ENCODE measurements around the gene C2orf68. TPM values are rescaled to one million over a fixed set of nuclear protein-coding genes. Genes with fewer than 3 reads are reported as not detected.
"Not testable (repeated sequence)": the region's sequence is repeated elsewhere in the genome, so short reads cannot be mapped to it uniquely, and the experiment has no call there.

Gene C2orf68
- total and polyA plus RNA-seq, 2 of the 13 experiments (the other 11 are each of a cell fraction or from before 2014, with no cell fraction given): 47.1 to 77.4 TPM

GRCh38 chr2:85592299-85592698 is 19.6 kb downstream of the C2orf68 start:
- H2AFZ ChIP-seq (ENCODE audit: low read length); H3K27me3 ChIP-seq (ENCODE audit: control insufficient read depth in 1 of 2, insufficient read depth in 2 of 2, low read length in 2 of 2); H3K36me3 ChIP-seq (replicated peaks in 1 of 2; ENCODE audit: control insufficient read depth in 1 of 2, insufficient read depth in 2 of 2, low read length in 2 of 2); intact Hi-C loops (cut with micrococcal nuclease; ENCODE audit: unreplicated experiment); H3K4me2 ChIP-seq (ENCODE audit: low read depth, low read length); FAIRE-seq; CTCF ChIA-PET (ENCODE audit: low intra/inter-chr PET ratio, low total read pairs); H3K4me3 ChIP-seq (replicated peaks in 1 of 3; ENCODE audit: insufficient read depth in 1 of 3, low read depth in 2 of 3, low read length in 3 of 3); H4K20me1 ChIP-seq (ENCODE audit: insufficient read depth, low read length); ATAC-seq; H3K27ac ChIP-seq (ENCODE audit: extremely low read length, insufficient read depth, low read length); BruUV-seq (replicated peaks); in situ Hi-C loops (cut with HindIII; ENCODE audit: extremely low pct_ligation_motif_present, low pct_unique_long_range_greater_than_20kb); H3K9ac ChIP-seq (ENCODE audit: insufficient read depth, low read depth, low read length); H3K9me3 ChIP-seq (ENCODE audit: low read length): not testable (repeated sequence)
- peaks cover 86% of the 10 kb centered on the region for H3K4me1 ChIP-seq (ENCODE audit: insufficient read depth, low read length)
- WGBS (ENCODE audit: low lambda C conversion rate): 64% methylated on average over 9 of the region's 9 CpGs
- TF ChIP-seq, protein P1, sequence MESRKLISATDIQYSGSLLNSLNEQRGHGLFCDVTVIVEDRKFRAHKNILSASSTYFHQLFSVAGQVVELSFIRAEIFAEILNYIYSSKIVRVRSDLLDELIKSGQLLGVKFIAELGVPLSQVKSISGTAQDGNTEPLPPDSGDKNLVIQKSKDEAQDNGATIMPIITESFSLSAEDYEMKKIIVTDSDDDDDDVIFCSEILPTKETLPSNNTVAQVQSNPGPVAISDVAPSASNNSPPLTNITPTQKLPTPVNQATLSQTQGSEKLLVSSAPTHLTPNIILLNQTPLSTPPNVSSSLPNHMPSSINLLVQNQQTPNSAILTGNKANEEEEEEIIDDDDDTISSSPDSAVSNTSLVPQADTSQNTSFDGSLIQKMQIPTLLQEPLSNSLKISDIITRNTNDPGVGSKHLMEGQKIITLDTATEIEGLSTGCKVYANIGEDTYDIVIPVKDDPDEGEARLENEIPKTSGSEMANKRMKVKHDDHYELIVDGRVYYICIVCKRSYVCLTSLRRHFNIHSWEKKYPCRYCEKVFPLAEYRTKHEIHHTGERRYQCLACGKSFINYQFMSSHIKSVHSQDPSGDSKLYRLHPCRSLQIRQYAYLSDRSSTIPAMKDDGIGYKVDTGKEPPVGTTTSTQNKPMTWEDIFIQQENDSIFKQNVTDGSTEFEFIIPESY (CRISPR knock-in tag; IDR thresholded peaks at IDR 0.05): peak; percentile 93
- TF ChIP-seq SAP130 (CRISPR knock-in tag; IDR thresholded peaks at IDR 0.05; ENCODE audit: low read depth) (0 out of 2 replicates have a peak, but pooled peaks have one; percentile 22), TEAD3 (CRISPR knock-in tag; optimal IDR thresholded peaks at IDR 0.05; ENCODE audit: borderline replicate concordance) (peak; percentile 13), ZBTB38 (CRISPR knock-in tag; IDR thresholded peaks at IDR 0.05) (peak; percentile 46; the same call in 1 of the 2 replicates), ARID5B (CRISPR knock-in tag; IDR thresholded peaks at IDR 0.05) (0 out of 2 replicates have a peak, but pooled peaks have one; percentile 10), RARA (CRISPR knock-in tag; IDR thresholded peaks at IDR 0.05) (peak; percentile 56), FOSL2 (CRISPR knock-in tag; IDR thresholded peaks at IDR 0.05) (peak; percentile 75), SOX5 (CRISPR knock-in tag; IDR thresholded peaks at IDR 0.05; ENCODE audit: borderline replicate concordance) (peak; percentile 13; the same call in 1 of the 2 replicates), TBX3 (IDR thresholded peaks at IDR 0.05; ENCODE audit: borderline replicate concordance) (0 out of 2 replicates have a peak, but pooled peaks have one; percentile 15), SKIL (CRISPR knock-in tag; IDR thresholded peaks at IDR 0.05; ENCODE audit: borderline replicate concordance) (peak; percentile 24; the same call in 1 of the 2 replicates)
- TF ChIP-seq, protein P2, sequence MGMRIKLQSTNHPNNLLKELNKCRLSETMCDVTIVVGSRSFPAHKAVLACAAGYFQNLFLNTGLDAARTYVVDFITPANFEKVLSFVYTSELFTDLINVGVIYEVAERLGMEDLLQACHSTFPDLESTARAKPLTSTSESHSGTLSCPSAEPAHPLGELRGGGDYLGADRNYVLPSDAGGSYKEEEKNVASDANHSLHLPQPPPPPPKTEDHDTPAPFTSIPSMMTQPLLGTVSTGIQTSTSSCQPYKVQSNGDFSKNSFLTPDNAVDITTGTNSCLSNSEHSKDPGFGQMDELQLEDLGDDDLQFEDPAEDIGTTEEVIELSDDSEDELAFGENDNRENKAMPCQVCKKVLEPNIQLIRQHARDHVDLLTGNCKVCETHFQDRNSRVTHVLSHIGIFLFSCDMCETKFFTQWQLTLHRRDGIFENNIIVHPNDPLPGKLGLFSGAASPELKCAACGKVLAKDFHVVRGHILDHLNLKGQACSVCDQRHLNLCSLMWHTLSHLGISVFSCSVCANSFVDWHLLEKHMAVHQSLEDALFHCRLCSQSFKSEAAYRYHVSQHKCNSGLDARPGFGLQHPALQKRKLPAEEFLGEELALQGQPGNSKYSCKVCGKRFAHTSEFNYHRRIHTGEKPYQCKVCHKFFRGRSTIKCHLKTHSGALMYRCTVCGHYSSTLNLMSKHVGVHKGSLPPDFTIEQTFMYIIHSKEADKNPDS (CRISPR knock-in tag; IDR thresholded peaks at IDR 0.05): 0 out of 2 replicates have a peak, but pooled peaks have one; percentile 7
- POLR2A ChIA-PET: interaction anchor here (1.6 to 25.9 kb wide), 5 partner anchors 13 to 268 kb away, joined by 4 to 795 read pairs (median 116); partner anchors contain the start of genes C2orf68, GGCX, MAT2A and RNF181
- peak; percentile 41 for DNase-seq (ENCODE audit: low spot score)
- H3K79me2 ChIP-seq (ENCODE audit: insufficient read depth, low read length): peaks cover 18% of the 10 kb centered on the region
